SK-N-SH (cell line): ENCODE results near the gene OPCML.

Experiments used
- CTCF ChIP-seq: fragments of 200-600 bp; sonication (generic); IDR thresholded peaks from 2 replicates; pipeline ENCODE4 v1.6.1; 2017; ENCODE audit warnings: antibody characterized with exemption, mild to moderate bottlenecking, moderate library complexity
- FOXJ3 ChIP-seq: sonication (generic); formaldehyde crosslinking; IDR thresholded peaks from 2 replicates; pipeline ENCODE4 v1.5.1; 2020; ENCODE audit warnings: mild to moderate bottlenecking, missing genetic modification reagents
- MAX ChIP-seq: IDR thresholded peaks from 2 replicates; pipeline ENCODE4 v1.4.0; 2012; ENCODE audit warnings: low read depth
- MXI1 ChIP-seq: IDR thresholded peaks from 2 replicates; pipeline ENCODE4 v1.6.1; 2012; ENCODE audit warnings: mild to moderate bottlenecking, low read depth, low read length, improper control_type of control experiment
- POLR2AphosphoS5 ChIP-seq: IDR thresholded peaks from 2 replicates; pipeline ENCODE4 v1.6.1; 2012; ENCODE audit warnings: low read depth, low read length
- TAF1 ChIP-seq: IDR thresholded peaks from 2 replicates; pipeline ENCODE4 v1.6.1; 2012; ENCODE audit warnings: low read depth, mild to moderate bottlenecking, low read length, moderate library complexity, borderline replicate concordance

DNA sequence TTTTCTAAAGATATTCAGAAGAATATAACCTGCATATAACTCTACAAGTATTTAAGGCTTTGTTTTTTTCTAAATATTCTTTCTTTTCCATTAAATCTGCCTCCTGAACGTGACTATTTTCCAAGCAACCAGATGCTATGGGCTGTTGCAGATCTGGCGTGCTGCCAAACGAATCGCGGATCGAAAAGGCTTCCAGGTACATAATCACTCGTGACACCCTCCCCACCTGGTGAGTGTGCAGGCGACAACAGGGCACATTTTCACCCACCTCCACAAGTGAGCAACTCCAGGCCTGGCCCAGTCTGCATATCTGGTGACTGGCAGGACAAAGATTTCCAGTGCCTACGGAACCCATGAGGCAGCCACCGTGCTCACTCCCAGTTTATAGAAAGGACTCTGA lies 660.1 kb downstream of the OPCML start:
- TF ChIP-seq FOXJ3 (CRISPR knock-in tag) (no peak), CTCF (no peak), POLR2AphosphoS5 (no peak), MAX (no peak), TAF1 (no peak), MXI1 (no peak)
